Ramos (cell line): ENCODE results near the gene MID1.

Experiments used
- in situ Hi-C: fragments of 300-500 bp; cut with MboI; formaldehyde crosslinking; loops from one replicate; pipeline ENCODE4 v1.14.3; 2022; ENCODE audit warnings: low sequenced_read_pairs; ENCODE audit not compliant: unreplicated experiment

Gene MID1

GRCh38 chrX:10397349-10397748 lies 223.0 kb downstream of the MID1 start:
- in situ Hi-C loops = no loop called here

- in situ Hi-C loops = no loop called here
These were observed 224.7 kb downstream of the MID1 start for GRCh38 chrX:10395643-10396042.
